Liver (tissue), 9 donors: ENCODE data around the gene NKX2-3. TPM values are rescaled to one million over a fixed set of nuclear protein-coding genes. Genes with fewer than 3 reads are reported as not detected.

Experiments
- DNase-seq: peaks from one replicate; pipeline ENCODE4 v3.0.0-alpha.2; 2017; ENCODE audit warnings: low spot score
- H3K27ac ChIP-seq, 2 donors: one replicate each; pipeline ENCODE4 v1.7.0; 2013; ENCODE audit warnings: inconsistent platforms in 2 of 2, low read length in 2 of 2, control low read depth in 1 of 2, low read depth in 1 of 2, mild to moderate bottlenecking in 1 of 2
- H3K27me3 ChIP-seq, 4 donors: one replicate each; pipeline versions ENCODE4 v1.6.1 to v1.7.0; 2013; ENCODE audit warnings: low read length in 3 of 4, inconsistent platforms in 1 of 4, mild to moderate bottlenecking in 1 of 4, moderate library complexity in 1 of 4; ENCODE audit not compliant: control insufficient read depth in 4 of 4, insufficient read depth in 4 of 4
- H3K36me3 ChIP-seq, 4 donors: one replicate each; pipeline versions ENCODE4 v1.6.1 to v1.7.0; 2013; ENCODE audit warnings: low read length in 3 of 4, mild to moderate bottlenecking in 3 of 4, low read depth in 1 of 4, moderate library complexity in 1 of 4; ENCODE audit not compliant: control insufficient read depth in 4 of 4, insufficient read depth in 3 of 4
- H3K4me1 ChIP-seq, 4 donors: one replicate each; pipeline versions ENCODE4 v1.6.1 to v1.7.0; 2013; ENCODE audit warnings: low read length in 3 of 4, mild to moderate bottlenecking in 3 of 4, moderate library complexity in 1 of 4; ENCODE audit not compliant: control insufficient read depth in 4 of 4, insufficient read depth in 4 of 4
- H3K4me3 ChIP-seq, 3 donors: one replicate each; pipeline versions ENCODE4 v1.6.1 to v1.7.0; 2013; ENCODE audit warnings: low read length in 3 of 3, control low read depth in 1 of 3, low read depth in 1 of 3, mild to moderate bottlenecking in 1 of 3
- H3K9ac ChIP-seq, 2 donors: one replicate each; pipeline ENCODE4 v1.7.0; 2013; ENCODE audit warnings: low read length in 2 of 2, mild to moderate bottlenecking in 2 of 2, moderate library complexity in 2 of 2, control low read depth in 1 of 2, low read depth in 1 of 2
- H3K9me3 ChIP-seq, 4 donors: one replicate each; pipeline versions ENCODE4 v1.6.1 to v1.7.0; 2013; ENCODE audit warnings: low read length in 3 of 4; ENCODE audit not compliant: control insufficient read depth in 4 of 4
- EGR1 ChIP-seq, 2 donors: IDR thresholded peaks; 2 replicates each; pipeline ENCODE4 v1.6.1; 2016 to 2018; ENCODE audit warnings: antibody characterized with exemption in 2 of 2, low read depth in 2 of 2
- FOXA1 ChIP-seq: IDR thresholded peaks from 2 replicates; pipeline ENCODE4 v1.6.1; 2016; ENCODE audit warnings: antibody characterized with exemption
- FOXA2 ChIP-seq: IDR thresholded peaks from 2 replicates; pipeline ENCODE4 v1.6.1; 2016; ENCODE audit warnings: antibody characterized with exemption
- GABPA ChIP-seq, 2 donors: IDR thresholded peaks in 1 of 2; conservative IDR thresholded peaks in 1 of 2; 2 replicates each; pipeline ENCODE4 v1.6.1; 2016; ENCODE audit warnings: antibody characterized with exemption in 2 of 2, mild to moderate bottlenecking in 1 of 2, moderate library complexity in 1 of 2
- HNF4A ChIP-seq, 2 donors: conservative IDR thresholded peaks; 2 replicates each; pipeline ENCODE4 v1.6.1; 2016; ENCODE audit warnings: antibody characterized with exemption in 2 of 2, mild to moderate bottlenecking in 2 of 2
- SP1 ChIP-seq: IDR thresholded peaks from 2 replicates; pipeline ENCODE4 v1.6.1; 2018; ENCODE audit warnings: antibody characterized with exemption, mild to moderate bottlenecking
- TAF1 ChIP-seq: conservative IDR thresholded peaks from 2 replicates; pipeline ENCODE4 v1.6.1; 2016; ENCODE audit warnings: antibody characterized with exemption, mild to moderate bottlenecking
- YY1 ChIP-seq: IDR thresholded peaks from 2 replicates; pipeline ENCODE4 v1.6.1; 2016; ENCODE audit warnings: antibody characterized with exemption, mild to moderate bottlenecking
- WGBS: extraction: QIAGEN DNeasy Blood & Tissue Kit; methylation state at CpG from one replicate; pipeline ENCODE4 v1.1.7; 2013; 5-methylcytosine and 5-hydroxymethylcytosine counted together
- polyA plus RNA-seq, 2 donors: library from polyadenylated mRNA; stranded (reverse) in 1 of 2; unstranded in 1 of 2; fragments of 200-250 nt in 1 of 2; fragments of >200 nt in 1 of 2; fragmentation: Nextera tagmentation in 1 of 2; extraction: Ambion mirVana in 1 of 2; gene quantifications; one replicate each; pipeline versions ENCODE4 v1.2.1 to v1.2.3, GENCODE V29; 2013 to 2015
- total RNA-seq, 2 donors: library from RNA; depleted of rRNA; stranded (reverse); fragments of >200 nt; gene quantifications; one replicate each; pipeline ENCODE4 v1.2.3, GENCODE V29; 2014
- TF ChIP-seq, protein P1 (sequence below): IDR thresholded peaks from 2 replicates; pipeline ENCODE4 v1.6.1; 2016; ENCODE audit warnings: antibody characterized with exemption
- TF ChIP-seq, protein P2 (sequence below): IDR thresholded peaks from 2 replicates; pipeline ENCODE4 v1.6.1; 2016; ENCODE audit warnings: antibody characterized with exemption, mild to moderate bottlenecking
- TF ChIP-seq, protein P3 (sequence below): IDR thresholded peaks from 2 replicates; pipeline ENCODE4 v1.6.1; 2016; ENCODE audit warnings: antibody characterized with exemption
- TF ChIP-seq, protein P4 (sequence below): fragments of 150-350 bp; IDR thresholded peaks from 2 replicates; pipeline ENCODE4 v1.5.1; 2017; ENCODE audit warnings: improper control_type of control experiment, low read depth, low read length; ENCODE audit not compliant: missing input control
- donor health status: healthy.
- donor health status: healthy.
- donor health status: healthy.
- donor health status: healthy.
- donor health status: healthy.

NKX2-3 gene
- total and polyA plus RNA-seq, 4 donors, result 0.06 to 0.09 TPM; not detected in 2

DNA sequence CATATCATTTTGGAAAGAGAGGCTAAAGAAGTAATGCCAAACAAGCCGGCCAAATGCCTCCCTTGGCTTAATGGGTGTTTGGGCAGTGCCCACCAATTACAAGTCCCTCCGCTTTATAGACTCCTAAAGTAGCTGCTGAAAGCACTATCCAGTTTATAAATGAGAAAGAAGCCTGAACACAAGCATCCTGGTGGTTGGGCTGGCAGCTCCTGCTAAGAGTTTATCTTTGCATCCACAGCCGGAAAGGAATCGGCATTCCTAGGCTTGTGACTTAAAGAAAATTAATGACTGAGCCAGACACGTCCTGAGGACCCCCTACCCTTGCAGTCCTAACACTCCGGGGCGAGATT, 13.1 kb upstream of the NKX2-3 start (continued):
- TF ChIP-seq, protein P1, sequence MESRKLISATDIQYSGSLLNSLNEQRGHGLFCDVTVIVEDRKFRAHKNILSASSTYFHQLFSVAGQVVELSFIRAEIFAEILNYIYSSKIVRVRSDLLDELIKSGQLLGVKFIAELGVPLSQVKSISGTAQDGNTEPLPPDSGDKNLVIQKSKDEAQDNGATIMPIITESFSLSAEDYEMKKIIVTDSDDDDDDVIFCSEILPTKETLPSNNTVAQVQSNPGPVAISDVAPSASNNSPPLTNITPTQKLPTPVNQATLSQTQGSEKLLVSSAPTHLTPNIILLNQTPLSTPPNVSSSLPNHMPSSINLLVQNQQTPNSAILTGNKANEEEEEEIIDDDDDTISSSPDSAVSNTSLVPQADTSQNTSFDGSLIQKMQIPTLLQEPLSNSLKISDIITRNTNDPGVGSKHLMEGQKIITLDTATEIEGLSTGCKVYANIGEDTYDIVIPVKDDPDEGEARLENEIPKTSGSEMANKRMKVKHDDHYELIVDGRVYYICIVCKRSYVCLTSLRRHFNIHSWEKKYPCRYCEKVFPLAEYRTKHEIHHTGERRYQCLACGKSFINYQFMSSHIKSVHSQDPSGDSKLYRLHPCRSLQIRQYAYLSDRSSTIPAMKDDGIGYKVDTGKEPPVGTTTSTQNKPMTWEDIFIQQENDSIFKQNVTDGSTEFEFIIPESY, result no peak
- TF ChIP-seq GABPA (IDR thresholded peaks at IDR 0.05 in 1 of 2, conservative IDR thresholded peaks at IDR 0.05 in 1 of 2), result no peak
- no peak for TF ChIP-seq EGR1 (IDR thresholded peaks at IDR 0.05; ENCODE audit: low read depth in 2 of 2)
- TF ChIP-seq HNF4A (conservative IDR thresholded peaks at IDR 0.05), result no peak
- TF ChIP-seq SP1, result no peak

DNA sequence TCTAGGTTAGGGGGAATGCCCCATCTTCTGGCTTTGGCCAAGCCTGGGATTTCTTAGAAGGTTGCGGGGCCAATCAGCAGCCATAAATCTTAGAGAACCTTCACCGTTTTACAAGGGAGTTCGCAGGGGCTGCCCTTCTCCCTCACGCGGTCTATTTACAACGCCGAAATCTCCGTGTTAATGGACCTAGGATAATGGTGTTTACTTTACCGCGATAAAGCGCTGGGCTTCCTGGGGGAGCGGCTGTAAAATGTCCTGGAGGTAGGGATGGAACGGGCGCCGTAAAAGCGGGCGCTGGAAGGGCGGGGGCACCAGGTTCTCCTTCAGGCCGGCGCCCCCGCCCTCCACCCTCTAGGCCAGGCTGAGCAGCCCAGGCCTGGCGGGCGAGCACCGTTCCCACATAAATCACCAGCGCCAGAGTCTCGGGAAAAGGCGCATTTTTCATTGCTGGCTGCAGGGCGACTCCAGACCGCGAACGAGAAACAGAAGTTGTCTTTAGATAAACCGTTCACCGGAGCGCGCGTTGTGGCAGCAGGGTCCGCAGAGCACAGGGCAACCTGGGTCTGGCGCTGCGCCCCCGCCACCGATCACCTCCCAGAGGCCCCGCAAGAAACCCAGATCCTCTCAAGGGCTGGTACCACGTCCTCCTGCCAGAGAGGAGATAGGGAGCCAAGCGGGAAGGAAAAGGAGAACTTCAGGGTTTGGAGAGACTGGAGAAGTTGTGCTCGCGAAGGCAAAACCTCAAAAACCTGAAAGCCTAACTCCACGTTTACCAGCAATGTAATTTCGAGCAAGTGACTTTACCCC, 12.5 kb upstream of the NKX2-3 start:
- Histone ChIP-seq H3K27me3 (peaks cover 10 to 24% (median 20%) of the 10 kb centered on the region in 4 donors), H3K4me1 (peaks cover 0 to 13% (median 4%) of the 10 kb centered on the region in 4 donors), H3K27ac (no peak overlapping the region), H3K4me3 (no peak overlapping the region), H3K9me3 (no peaks in the 10 kb centered on the region), H3K9ac (no peak overlapping the region), H3K36me3 (no peaks in the 10 kb centered on the region)
- TF ChIP-seq, protein P2, sequence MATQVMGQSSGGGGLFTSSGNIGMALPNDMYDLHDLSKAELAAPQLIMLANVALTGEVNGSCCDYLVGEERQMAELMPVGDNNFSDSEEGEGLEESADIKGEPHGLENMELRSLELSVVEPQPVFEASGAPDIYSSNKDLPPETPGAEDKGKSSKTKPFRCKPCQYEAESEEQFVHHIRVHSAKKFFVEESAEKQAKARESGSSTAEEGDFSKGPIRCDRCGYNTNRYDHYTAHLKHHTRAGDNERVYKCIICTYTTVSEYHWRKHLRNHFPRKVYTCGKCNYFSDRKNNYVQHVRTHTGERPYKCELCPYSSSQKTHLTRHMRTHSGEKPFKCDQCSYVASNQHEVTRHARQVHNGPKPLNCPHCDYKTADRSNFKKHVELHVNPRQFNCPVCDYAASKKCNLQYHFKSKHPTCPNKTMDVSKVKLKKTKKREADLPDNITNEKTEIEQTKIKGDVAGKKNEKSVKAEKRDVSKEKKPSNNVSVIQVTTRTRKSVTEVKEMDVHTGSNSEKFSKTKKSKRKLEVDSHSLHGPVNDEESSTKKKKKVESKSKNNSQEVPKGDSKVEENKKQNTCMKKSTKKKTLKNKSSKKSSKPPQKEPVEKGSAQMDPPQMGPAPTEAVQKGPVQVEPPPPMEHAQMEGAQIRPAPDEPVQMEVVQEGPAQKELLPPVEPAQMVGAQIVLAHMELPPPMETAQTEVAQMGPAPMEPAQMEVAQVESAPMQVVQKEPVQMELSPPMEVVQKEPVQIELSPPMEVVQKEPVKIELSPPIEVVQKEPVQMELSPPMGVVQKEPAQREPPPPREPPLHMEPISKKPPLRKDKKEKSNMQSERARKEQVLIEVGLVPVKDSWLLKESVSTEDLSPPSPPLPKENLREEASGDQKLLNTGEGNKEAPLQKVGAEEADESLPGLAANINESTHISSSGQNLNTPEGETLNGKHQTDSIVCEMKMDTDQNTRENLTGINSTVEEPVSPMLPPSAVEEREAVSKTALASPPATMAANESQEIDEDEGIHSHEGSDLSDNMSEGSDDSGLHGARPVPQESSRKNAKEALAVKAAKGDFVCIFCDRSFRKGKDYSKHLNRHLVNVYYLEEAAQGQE, result no peak
- TF ChIP-seq FOXA2, result no peak
- TF ChIP-seq YY1, result no peak
- TF ChIP-seq, protein P3, sequence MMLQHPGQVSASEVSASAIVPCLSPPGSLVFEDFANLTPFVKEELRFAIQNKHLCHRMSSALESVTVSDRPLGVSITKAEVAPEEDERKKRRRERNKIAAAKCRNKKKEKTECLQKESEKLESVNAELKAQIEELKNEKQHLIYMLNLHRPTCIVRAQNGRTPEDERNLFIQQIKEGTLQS, result no peak
- no peak for TF ChIP-seq HNF4A (conservative IDR thresholded peaks at IDR 0.05)
- TF ChIP-seq, protein P1, result no peak
- TF ChIP-seq, protein P4, sequence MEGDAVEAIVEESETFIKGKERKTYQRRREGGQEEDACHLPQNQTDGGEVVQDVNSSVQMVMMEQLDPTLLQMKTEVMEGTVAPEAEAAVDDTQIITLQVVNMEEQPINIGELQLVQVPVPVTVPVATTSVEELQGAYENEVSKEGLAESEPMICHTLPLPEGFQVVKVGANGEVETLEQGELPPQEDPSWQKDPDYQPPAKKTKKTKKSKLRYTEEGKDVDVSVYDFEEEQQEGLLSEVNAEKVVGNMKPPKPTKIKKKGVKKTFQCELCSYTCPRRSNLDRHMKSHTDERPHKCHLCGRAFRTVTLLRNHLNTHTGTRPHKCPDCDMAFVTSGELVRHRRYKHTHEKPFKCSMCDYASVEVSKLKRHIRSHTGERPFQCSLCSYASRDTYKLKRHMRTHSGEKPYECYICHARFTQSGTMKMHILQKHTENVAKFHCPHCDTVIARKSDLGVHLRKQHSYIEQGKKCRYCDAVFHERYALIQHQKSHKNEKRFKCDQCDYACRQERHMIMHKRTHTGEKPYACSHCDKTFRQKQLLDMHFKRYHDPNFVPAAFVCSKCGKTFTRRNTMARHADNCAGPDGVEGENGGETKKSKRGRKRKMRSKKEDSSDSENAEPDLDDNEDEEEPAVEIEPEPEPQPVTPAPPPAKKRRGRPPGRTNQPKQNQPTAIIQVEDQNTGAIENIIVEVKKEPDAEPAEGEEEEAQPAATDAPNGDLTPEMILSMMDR, result no peak
- no peak for TF ChIP-seq FOXA1
- no peak for TF ChIP-seq TAF1
- 4% methylated on average over 48 of the region's 48 CpGs for WGBS
- DNase-seq, result no peak
